K562 (cell line): ENCODE results near the gene HAUS7. TPM values are rescaled to one million over a fixed set of nuclear protein-coding genes. Genes with fewer than 3 reads are reported as not detected.
A peak's percentile ranks its signal among the peaks of the same experiment; 100 is the strongest.

ENCODE experiments used
- CBX3 ChIP-seq, 2 experiments: IDR thresholded peaks; 1 replicate in 1 of 2; 2 replicates in 1 of 2; pipeline ENCODE4 v1.6.1; 2012; ENCODE audit warnings: inconsistent platforms in 2 of 2, low read length in 2 of 2, borderline replicate concordance in 1 of 2, control low read depth in 1 of 2
- CEBPB ChIP-seq: fragments of 450-650 bp; IDR thresholded peaks from 2 replicates; pipeline ENCODE4 v1.6.1; 2016; ENCODE audit warnings: missing genetic modification characterization, missing compliant biosample characterization
- ELF1 ChIP-seq: fragments of 200-800 bp; sonication (Bioruptor generic); IDR thresholded peaks from 2 replicates; pipeline ENCODE4 v1.6.1; 2016; ENCODE audit warnings: missing genetic modification characterization, missing compliant biosample characterization
- FOXK2 ChIP-seq, 2 experiments: fragments of 450-650 bp; IDR thresholded peaks in 1 of 2; conservative IDR thresholded peaks in 1 of 2; 2 replicates each; pipeline ENCODE4 v1.6.1; 2016; ENCODE audit warnings: low read depth in 2 of 2, mild to moderate bottlenecking in 1 of 2
- HDGF ChIP-seq: fragments of 450-650 bp; IDR thresholded peaks from 2 replicates; pipeline ENCODE4 v1.6.1; 2016
- NFE2L1 ChIP-seq: fragments of 450-650 bp; IDR thresholded peaks from 2 replicates; pipeline ENCODE4 v1.6.1; 2016; ENCODE audit warnings: missing genetic modification characterization, low read depth, mild to moderate bottlenecking, missing compliant biosample characterization, moderate library complexity, borderline replicate concordance
- NFYB ChIP-seq: IDR thresholded peaks from 2 replicates; pipeline ENCODE4 v1.6.1; 2011; ENCODE audit warnings: mild to moderate bottlenecking, moderate library complexity; ENCODE audit not compliant: insufficient read length; ENCODE audit errors: extremely low read depth
- PCBP2 ChIP-seq: fragments of 200-400 bp; formaldehyde crosslinking; IDR thresholded peaks from 2 replicates; pipeline ENCODE4 v1.6.1; 2018; ENCODE audit warnings: low read length, low read depth, mild to moderate bottlenecking, moderate library complexity; ENCODE audit not compliant: poor library complexity, severe bottlenecking
- POLR2B ChIP-seq: fragments of 450-650 bp; IDR thresholded peaks from 2 replicates; pipeline ENCODE4 v1.6.1; 2018; ENCODE audit warnings: low read depth; ENCODE audit not compliant: partially characterized antibody
- POU5F1 ChIP-seq: fragments of 150-350 bp; IDR thresholded peaks from 2 replicates; pipeline ENCODE4 v1.6.1; 2014; ENCODE audit warnings: borderline replicate concordance, low read length, low read depth, mild to moderate bottlenecking; ENCODE audit not compliant: partially characterized antibody
- PPARD ChIP-seq: fragments of 250-450 bp; sonication (Bioruptor Pico); IDR thresholded peaks from 2 replicates; pipeline ENCODE4 v1.8.0; 2022; ENCODE audit warnings: inconsistent platforms, mild to moderate bottlenecking, moderate library complexity
- TAF1 ChIP-seq: IDR thresholded peaks from 2 replicates; pipeline ENCODE4 v1.6.1; 2011; ENCODE audit warnings: mild to moderate bottlenecking, low read length, moderate library complexity; ENCODE audit not compliant: insufficient read depth, control insufficient read depth, severe bottlenecking; ENCODE audit errors: extremely low read depth
- TBL1XR1 ChIP-seq, 2 experiments: IDR thresholded peaks; 2 replicates each; pipeline ENCODE4 v1.6.1; 2012; ENCODE audit warnings: improper control_type of control experiment in 2 of 2, low read length in 2 of 2, mild to moderate bottlenecking in 1 of 2
- ZEB2 ChIP-seq: fragments of 450-650 bp; IDR thresholded peaks from 2 replicates; pipeline ENCODE4 v1.6.1; 2016
- ZNF347 ChIP-seq: fragments of 450-650 bp; formaldehyde crosslinking; IDR thresholded peaks from 2 replicates; pipeline ENCODE4 v1.4.0; 2020; ENCODE audit warnings: low read depth, mild to moderate bottlenecking, moderate library complexity
- ZNF354B ChIP-seq: fragments of 250-450 bp; sonication (Bioruptor Pico); IDR thresholded peaks from 2 replicates; pipeline ENCODE4 v1.4.0; 2020
- ZNF583 ChIP-seq: fragments of 250-450 bp; sonication (Bioruptor Pico); IDR thresholded peaks from 2 replicates; pipeline ENCODE4 v1.4.0; 2020
- ZNF77 ChIP-seq: fragments of 250-450 bp; sonication (Bioruptor Pico); IDR thresholded peaks from 2 replicates; pipeline ENCODE4 v1.5.0; 2020
- polyA plus RNA-seq, 8 experiments: library from polyadenylated mRNA; depleted of rRNA in 4 of 8; stranded (reverse) in 5 of 8; unstranded in 3 of 8; fragments of >200 nt; fragmentation: Nextera tagmentation in 2 of 8; fragmentation: Illumina TruSeq in 1 of 8; extraction: Ambion mirVana in 2 of 8; extraction: Trizol in 1 of 8; gene quantifications; 2 replicates each; pipeline versions ENCODE4 v1.2.1 to v1.2.3, GENCODE V29; 2011 to 2014; ENCODE audit warnings: inconsistent platforms in 1 of 8, missing spikeins in 1 of 8
- total RNA-seq, 7 experiments: library from RNA; depleted of rRNA in 6 of 7; stranded (reverse); fragments of >200 nt in 6 of 7; fragmentation: Illumina TruSeq in 2 of 7; extraction: Trizol in 2 of 7; gene quantifications; 2 replicates each; pipeline versions ENCODE4 v1.2.1 to v1.2.3, GENCODE V29; 2011 to 2021; ENCODE audit warnings: low replicate concordance in 1 of 7
- TF ChIP-seq, protein P1 (sequence below): fragments of 250-450 bp; sonication (Bioruptor Pico); IDR thresholded peaks from 2 replicates; pipeline ENCODE4 v1.8.0; 2022; ENCODE audit warnings: moderate library complexity, mild to moderate bottlenecking, inconsistent platforms
- TF ChIP-seq, protein P2 (sequence below): fragments of 250-450 bp; sonication (Bioruptor Pico); IDR thresholded peaks from 2 replicates; pipeline ENCODE4 v1.4.0; 2020
- TF ChIP-seq, protein P3 (sequence below): sonication (generic); formaldehyde crosslinking; IDR thresholded peaks from 2 replicates; pipeline ENCODE4 v1.8.0; 2022; ENCODE audit warnings: mild to moderate bottlenecking, missing genetic modification reagents
- TF ChIP-seq, protein P4 (sequence below): fragments of 450-650 bp; formaldehyde crosslinking; IDR thresholded peaks from 2 replicates; pipeline ENCODE4 v1.4.0; 2020; ENCODE audit warnings: mild to moderate bottlenecking, moderate library complexity

The HAUS7 gene
- total and polyA plus RNA-seq, 9 of the 15 experiments (the other 6 are each of a cell fraction or from before 2014, with no cell fraction given): 10.0 to 94.9 (median 48.8) TPM

DNA sequence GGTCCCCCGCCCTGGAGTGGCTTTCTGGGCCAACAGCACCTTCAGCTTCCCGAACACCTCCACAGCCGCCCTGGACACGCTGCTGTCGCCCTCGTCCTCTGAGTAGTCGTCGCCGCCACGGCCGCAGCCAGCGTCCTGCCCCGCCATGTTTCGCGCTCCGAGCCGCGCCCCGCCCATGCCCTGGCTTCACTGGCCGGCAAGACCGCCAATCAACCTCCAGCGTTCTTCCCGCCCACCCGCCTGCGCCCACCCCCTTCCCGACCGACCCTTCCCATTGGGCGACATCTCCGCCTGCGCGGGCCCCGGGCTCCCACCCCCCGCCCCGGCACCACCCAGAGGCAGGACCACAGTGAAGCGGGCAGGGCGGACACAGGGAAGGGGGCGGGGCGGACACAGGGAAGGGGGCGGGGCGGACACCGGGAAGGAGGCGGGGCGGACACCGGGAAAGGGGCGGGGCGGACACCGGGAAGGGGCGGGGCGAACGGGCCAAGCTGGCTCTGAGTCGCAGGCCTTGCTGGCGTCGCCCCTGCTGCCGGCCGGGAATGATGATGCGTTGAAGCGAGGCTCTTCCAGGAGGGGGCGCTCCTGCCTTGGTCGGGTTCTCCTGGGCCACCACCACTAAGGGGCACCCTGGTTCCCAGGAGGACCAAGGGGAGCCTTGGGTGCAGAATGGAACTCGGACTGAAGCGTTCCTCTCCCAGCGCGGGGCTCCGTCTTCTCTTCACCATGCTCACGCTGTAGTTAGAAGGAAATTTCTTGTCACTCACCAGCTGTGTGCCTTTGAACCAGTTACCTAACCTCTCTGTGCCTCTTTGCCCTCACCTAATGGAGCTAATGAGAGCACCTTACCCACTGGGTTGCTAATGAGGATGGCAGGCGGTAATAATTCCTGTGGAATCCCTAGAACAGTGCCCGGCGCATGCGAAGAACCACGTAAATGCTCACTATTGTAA, at the start of gene HAUS7 (continued):
- TF ChIP-seq, protein P1, sequence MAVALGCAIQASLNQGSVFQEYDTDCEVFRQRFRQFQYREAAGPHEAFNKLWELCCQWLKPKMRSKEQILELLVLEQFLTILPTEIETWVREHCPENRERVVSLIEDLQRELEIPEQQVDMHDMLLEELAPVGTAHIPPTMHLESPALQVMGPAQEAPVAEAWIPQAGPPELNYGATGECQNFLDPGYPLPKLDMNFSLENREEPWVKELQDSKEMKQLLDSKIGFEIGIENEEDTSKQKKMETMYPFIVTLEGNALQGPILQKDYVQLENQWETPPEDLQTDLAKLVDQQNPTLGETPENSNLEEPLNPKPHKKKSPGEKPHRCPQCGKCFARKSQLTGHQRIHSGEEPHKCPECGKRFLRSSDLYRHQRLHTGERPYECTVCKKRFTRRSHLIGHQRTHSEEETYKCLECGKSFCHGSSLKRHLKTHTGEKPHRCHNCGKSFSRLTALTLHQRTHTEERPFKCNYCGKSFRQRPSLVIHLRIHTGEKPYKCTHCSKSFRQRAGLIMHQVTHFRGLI (CRISPR knock-in tag): no peak
- no peak for TF ChIP-seq ZNF347 (CRISPR knock-in tag)
- no peak for TF ChIP-seq ZNF583
- TF ChIP-seq, protein P2, sequence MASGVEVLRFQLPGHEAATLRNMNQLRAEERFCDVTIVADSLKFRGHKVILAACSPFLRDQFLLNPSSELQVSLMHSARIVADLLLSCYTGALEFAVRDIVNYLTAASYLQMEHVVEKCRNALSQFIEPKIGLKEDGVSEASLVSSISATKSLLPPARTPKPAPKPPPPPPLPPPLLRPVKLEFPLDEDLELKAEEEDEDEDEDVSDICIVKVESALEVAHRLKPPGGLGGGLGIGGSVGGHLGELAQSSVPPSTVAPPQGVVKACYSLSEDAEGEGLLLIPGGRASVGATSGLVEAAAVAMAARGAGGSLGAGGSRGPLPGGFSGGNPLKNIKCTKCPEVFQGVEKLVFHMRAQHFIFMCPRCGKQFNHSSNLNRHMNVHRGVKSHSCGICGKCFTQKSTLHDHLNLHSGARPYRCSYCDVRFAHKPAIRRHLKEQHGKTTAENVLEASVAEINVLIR (CRISPR knock-in tag): 0 out of 2 replicates have a peak, but pooled peaks have one; percentile 48
- no peak for TF ChIP-seq CEBPB (tag)
- no peak for TF ChIP-seq POU5F1
- 0 out of 4 replicates have a peak, but pooled peaks of 1 of the 2 experiments have one; percentile 20 for TF ChIP-seq FOXK2 (conservative IDR thresholded peaks at IDR 0.05 in 1 of 2, IDR thresholded peaks at IDR 0.05 in 1 of 2; ENCODE audit: low read depth in 2 of 2)
- TF ChIP-seq HDGF: 0 out of 2 replicates have a peak, but pooled peaks have one; percentile 80
- peak; percentile 52 for TF ChIP-seq TAF1
- TF ChIP-seq TBL1XR1 (IDR thresholded peaks at IDR 0.05; ENCODE audit: low read length in 2 of 2): no peak
- TF ChIP-seq ZNF354B (CRISPR knock-in tag): no peak
- no peak for TF ChIP-seq PPARD (CRISPR knock-in tag)
- peak in 1 of 2 experiments; percentile 43; a peak in 1 of 3 replicates for TF ChIP-seq CBX3 (IDR thresholded peaks at IDR 0.05; ENCODE audit: borderline replicate concordance in 1 of 2, low read length in 2 of 2)
- TF ChIP-seq NFYB: no peak
- TF ChIP-seq ZEB2: no peak
- TF ChIP-seq, protein P3, sequence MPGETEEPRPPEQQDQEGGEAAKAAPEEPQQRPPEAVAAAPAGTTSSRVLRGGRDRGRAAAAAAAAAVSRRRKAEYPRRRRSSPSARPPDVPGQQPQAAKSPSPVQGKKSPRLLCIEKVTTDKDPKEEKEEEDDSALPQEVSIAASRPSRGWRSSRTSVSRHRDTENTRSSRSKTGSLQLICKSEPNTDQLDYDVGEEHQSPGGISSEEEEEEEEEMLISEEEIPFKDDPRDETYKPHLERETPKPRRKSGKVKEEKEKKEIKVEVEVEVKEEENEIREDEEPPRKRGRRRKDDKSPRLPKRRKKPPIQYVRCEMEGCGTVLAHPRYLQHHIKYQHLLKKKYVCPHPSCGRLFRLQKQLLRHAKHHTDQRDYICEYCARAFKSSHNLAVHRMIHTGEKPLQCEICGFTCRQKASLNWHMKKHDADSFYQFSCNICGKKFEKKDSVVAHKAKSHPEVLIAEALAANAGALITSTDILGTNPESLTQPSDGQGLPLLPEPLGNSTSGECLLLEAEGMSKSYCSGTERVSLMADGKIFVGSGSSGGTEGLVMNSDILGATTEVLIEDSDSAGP (CRISPR knock-in tag): no peak
- TF ChIP-seq PCBP2: no peak
- TF ChIP-seq POLR2B: peak; percentile 20
- TF ChIP-seq, protein P4, sequence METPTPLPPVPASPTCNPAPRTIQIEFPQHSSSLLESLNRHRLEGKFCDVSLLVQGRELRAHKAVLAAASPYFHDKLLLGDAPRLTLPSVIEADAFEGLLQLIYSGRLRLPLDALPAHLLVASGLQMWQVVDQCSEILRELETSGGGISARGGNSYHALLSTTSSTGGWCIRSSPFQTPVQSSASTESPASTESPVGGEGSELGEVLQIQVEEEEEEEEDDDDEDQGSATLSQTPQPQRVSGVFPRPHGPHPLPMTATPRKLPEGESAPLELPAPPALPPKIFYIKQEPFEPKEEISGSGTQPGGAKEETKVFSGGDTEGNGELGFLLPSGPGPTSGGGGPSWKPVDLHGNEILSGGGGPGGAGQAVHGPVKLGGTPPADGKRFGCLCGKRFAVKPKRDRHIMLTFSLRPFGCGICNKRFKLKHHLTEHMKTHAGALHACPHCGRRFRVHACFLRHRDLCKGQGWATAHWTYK (CRISPR knock-in tag): no peak
- peak; percentile 25; the same call in 1 of the 2 replicates for TF ChIP-seq ELF1 (tag)
- no peak for TF ChIP-seq NFE2L1
- TF ChIP-seq ZNF77: no peak
